ENCODE measurements around the gene UBE2S. TPM values are rescaled to one million over a fixed set of nuclear protein-coding genes. Genes with fewer than 3 reads are reported as not detected.

UBE2S gene
- polyA plus RNA-seq, 1 donor (not counting 4 experiments of a cell fraction or from before 2014, with no cell fraction given): 31.8 TPM

DNA sequence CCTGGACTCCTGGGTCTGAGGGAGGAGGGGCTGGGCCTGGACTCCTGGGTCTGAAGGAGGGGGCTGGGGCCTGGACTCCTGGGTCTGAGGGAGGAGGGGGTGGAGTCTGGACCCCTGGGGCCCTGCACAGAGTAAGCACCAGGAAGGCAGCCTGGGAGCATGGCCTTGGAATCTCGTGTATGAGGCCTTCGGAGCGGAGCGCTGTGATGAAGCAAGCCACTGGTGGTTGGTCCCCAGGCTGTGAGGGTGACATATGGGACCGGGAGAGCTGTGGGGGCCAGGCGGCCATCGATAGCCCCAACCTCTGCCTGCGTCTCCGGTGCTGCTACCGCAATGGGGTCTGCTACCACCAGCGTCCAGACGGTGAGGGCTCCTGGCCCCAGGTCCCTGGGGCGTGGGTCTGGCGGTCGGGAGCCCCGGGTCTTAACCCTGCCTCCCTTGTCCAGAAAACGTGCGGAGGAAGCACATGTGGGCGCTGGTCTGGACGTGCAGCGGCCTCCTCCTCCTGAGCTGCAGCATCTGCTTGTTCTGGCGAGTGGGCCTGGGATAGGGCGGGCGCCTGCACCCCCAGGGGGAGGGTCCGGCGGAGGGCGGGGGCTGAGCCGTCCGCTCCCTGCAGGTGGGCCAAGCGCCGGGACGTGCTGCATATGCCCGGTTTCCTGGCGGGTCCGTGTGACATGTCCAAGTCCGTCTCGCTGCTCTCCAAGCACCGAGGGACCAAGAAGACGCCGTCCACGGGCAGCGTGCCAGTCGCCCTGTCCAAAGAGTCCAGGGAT is 30.0 kb downstream of the UBE2S start:
- Histone ChIP-seq H3K36me3 (ENCODE audit: control insufficient read depth in 2 of 2, extremely low read depth in 1 of 2, insufficient read depth in 2 of 2, low read length in 2 of 2) (peaks cover 0 to 4% of the 10 kb centered on the region in 2 experiments), H3K27ac (ENCODE audit: control insufficient read depth, insufficient read depth, low read length) (no peak overlapping the region), H3K79me2 (ENCODE audit: control insufficient read depth, insufficient read depth, low read length) (peaks cover 5% of the 10 kb centered on the region), H3K9me1 (ENCODE audit: control insufficient read depth, extremely low read depth, insufficient read depth, low read length) (no peaks in the 10 kb centered on the region), H2AFZ (ENCODE audit: control insufficient read depth, low read length) (no peak overlapping the region), H3K9me3 (ENCODE audit: control insufficient read depth, low read depth, low read length) (no peaks in the 10 kb centered on the region), H3K27me3 (ENCODE audit: control insufficient read depth, extremely low read depth, insufficient read depth, low read length) (peaks cover 8% of the 10 kb centered on the region), H3K4me1 (ENCODE audit: control insufficient read depth, extremely low read depth, insufficient read depth, low read length) (no peaks in the 10 kb centered on the region), H3K4me2 (ENCODE audit: control insufficient read depth, extremely low read depth, insufficient read depth, low read depth, low read length) (no peak overlapping the region), H3K9ac (ENCODE audit: control insufficient read depth, extremely low read depth, insufficient read depth, low read length) (no peak overlapping the region), H4K20me1 (ENCODE audit: control insufficient read depth, extremely low read depth, insufficient read depth, low read length) (no peaks in the 10 kb centered on the region), H3K4me3 (ENCODE audit: control insufficient read depth in 2 of 3, extremely low read depth in 1 of 3, insufficient read depth in 2 of 3, low read depth in 1 of 3, low read length in 3 of 3) (no peak overlapping the region)
- dilution Hi-C loops (cut with MboI; ENCODE audit: extremely low pct_ligation_motif_present, low sequenced_read_pairs): no loop called here
- TF ChIP-seq EZH2 (IDR thresholded peaks at IDR 0.05; ENCODE audit: low read length) (no peak), CTCF (optimal IDR thresholded peaks at IDR 0.05 in 1 of 3, IDR thresholded peaks at IDR 0.05 in 1 of 3, conservative IDR thresholded peaks at IDR 0.05 in 1 of 3; ENCODE audit: extremely low read depth in 1 of 3, insufficient read depth in 2 of 3, low read length in 3 of 3) (no peak)
- FAIRE-seq: no peak
- DNase-seq (ENCODE audit: low read depth, low spot score): no peak

GRCh38 chr19:55376241-55376933 is 31.2 kb downstream of the UBE2S start, which contains the start of gene TMEM190:
TMEM190 (plus strand) TSS chr19:55376826; CDS start chr19:55376854, 28 bp downstream.
- dilution Hi-C loops (cut with MboI; ENCODE audit: extremely low pct_ligation_motif_present, low sequenced_read_pairs): no loop called here
- no peaks in the 10 kb centered on the region for H3K9me3 ChIP-seq (ENCODE audit: control insufficient read depth, low read depth, low read length)
- DNase-seq (ENCODE audit: low read depth, low spot score): no peak
- H3K79me2 ChIP-seq (ENCODE audit: control insufficient read depth, insufficient read depth, low read length): no peaks in the 10 kb centered on the region
- H4K20me1 ChIP-seq (ENCODE audit: control insufficient read depth, extremely low read depth, insufficient read depth, low read length): no peaks in the 10 kb centered on the region
- H3K9me1 ChIP-seq (ENCODE audit: control insufficient read depth, extremely low read depth, insufficient read depth, low read length): no peaks in the 10 kb centered on the region
- FAIRE-seq: no peak
- H2AFZ ChIP-seq (ENCODE audit: control insufficient read depth, low read length): no peak within 1 kb of the TSS
- H3K27ac ChIP-seq (ENCODE audit: control insufficient read depth, insufficient read depth, low read length): no peak within 1 kb of the TSS
- H3K4me3 ChIP-seq (ENCODE audit: control insufficient read depth in 2 of 3, extremely low read depth in 1 of 3, insufficient read depth in 2 of 3, low read depth in 1 of 3, low read length in 3 of 3): no peak within 1 kb of the TSS
- H3K36me3 ChIP-seq (ENCODE audit: control insufficient read depth in 2 of 2, extremely low read depth in 1 of 2, insufficient read depth in 2 of 2, low read length in 2 of 2): no peaks in the 10 kb centered on the region
- H3K4me1 ChIP-seq (ENCODE audit: control insufficient read depth, extremely low read depth, insufficient read depth, low read length): no peaks in the 10 kb centered on the region
- TF ChIP-seq CTCF (optimal IDR thresholded peaks at IDR 0.05 in 1 of 3, IDR thresholded peaks at IDR 0.05 in 1 of 3, conservative IDR thresholded peaks at IDR 0.05 in 1 of 3; ENCODE audit: extremely low read depth in 1 of 3, insufficient read depth in 2 of 3, low read length in 3 of 3) (no peak), EZH2 (IDR thresholded peaks at IDR 0.05; ENCODE audit: low read length) (no peak)
- no peak within 1 kb of the TSS for H3K4me2 ChIP-seq (ENCODE audit: control insufficient read depth, extremely low read depth, insufficient read depth, low read depth, low read length)
- H3K9ac ChIP-seq (ENCODE audit: control insufficient read depth, extremely low read depth, insufficient read depth, low read length): no peak within 1 kb of the TSS
- peaks cover 8% of the 10 kb centered on the region for H3K27me3 ChIP-seq (ENCODE audit: control insufficient read depth, extremely low read depth, insufficient read depth, low read length)

Measured in keratinocyte (primary cell).